CD4-positive, CD25-positive, alpha-beta regulatory T cell (primary cell): ENCODE results near the gene TNFRSF21. TPM values are rescaled to one million over a fixed set of nuclear protein-coding genes. Genes with fewer than 3 reads are reported as not detected.
"Not testable (repeated sequence)": the region's sequence is repeated elsewhere in the genome, so short reads cannot be mapped to it uniquely, and the experiment has no call there.

Source experiments
- ATAC-seq, 2 donors: fragments of 150-1000 bp; cut with Tn5 transposase; one replicate each; pipeline ENCODE4 v1.10.0; 2021; ENCODE audit warnings: low read depth in 2 of 2, moderate number of reproducible peaks in 2 of 2, moderate library complexity in 1 of 2
- DNase-seq, 3 donors: peaks; one replicate each; pipeline versions ENCODE4 v3.0.0 to v3.0.0-alpha.2; 2012 to 2022; ENCODE audit warnings: mixed read lengths in 1 of 3
- H3K27ac ChIP-seq: one replicate; pipeline ENCODE4 v1.7.0; 2013; ENCODE audit warnings: mild to moderate bottlenecking, low read length; ENCODE audit not compliant: insufficient read depth, poor library complexity, severe bottlenecking
- H3K27me3 ChIP-seq: one replicate; pipeline ENCODE4 v1.7.0; 2013; ENCODE audit warnings: low read length; ENCODE audit not compliant: control insufficient read depth, insufficient read depth
- H3K36me3 ChIP-seq: one replicate; pipeline ENCODE4 v1.7.0; 2013; ENCODE audit warnings: mild to moderate bottlenecking, low read length, moderate library complexity; ENCODE audit not compliant: control insufficient read depth, insufficient read depth
- H3K4me1 ChIP-seq: 2 replicates; pipeline ENCODE4 v1.7.0; 2013; ENCODE audit warnings: mild to moderate bottlenecking, low read length; ENCODE audit not compliant: insufficient read depth, control insufficient read depth, poor library complexity, severe bottlenecking
- H3K4me3 ChIP-seq: one replicate; pipeline ENCODE4 v1.7.0; 2013; ENCODE audit warnings: low read depth, mild to moderate bottlenecking, low read length, moderate library complexity
- H3K9me3 ChIP-seq, 2 experiments: 1 replicate in 1 of 2; 2 replicates in 1 of 2; pipeline ENCODE4 v1.7.0; 2013; ENCODE audit warnings: low read length in 2 of 2, mild to moderate bottlenecking in 1 of 2, moderate library complexity in 1 of 2; ENCODE audit not compliant: control insufficient read depth in 2 of 2
- H3K27ac Mint-ChIP-seq, 3 donors: one replicate each; pipeline ENCODE4 v1.8.0; 2020 to 2022; ENCODE audit warnings: mild to moderate bottlenecking in 3 of 3, mixed read lengths in 3 of 3, moderate library complexity in 2 of 3
- H3K27me3 Mint-ChIP-seq: one replicate; pipeline ENCODE4 v1.8.0; 2022; ENCODE audit warnings: mild to moderate bottlenecking, mixed read lengths
- H3K36me3 Mint-ChIP-seq: one replicate; pipeline ENCODE4 v1.8.0; 2020; ENCODE audit warnings: mixed read lengths
- H3K4me1 Mint-ChIP-seq, 4 donors: one replicate each; pipeline ENCODE4 v1.8.0; 2020 to 2022; ENCODE audit warnings: mixed read lengths in 4 of 4, mild to moderate bottlenecking in 1 of 4
- H3K4me3 Mint-ChIP-seq, 4 donors: one replicate each; pipeline ENCODE4 v1.8.0; 2020 to 2022; ENCODE audit warnings: mild to moderate bottlenecking in 4 of 4, mixed read lengths in 4 of 4, moderate library complexity in 3 of 4
- H3K9me3 Mint-ChIP-seq, 7 donors: one replicate each; pipeline ENCODE4 v1.8.0; 2020 to 2022; ENCODE audit warnings: mixed read lengths in 7 of 7, mild to moderate bottlenecking in 3 of 7, moderate library complexity in 2 of 7
- polyA plus RNA-seq, 4 donors: library from polyadenylated mRNA; unstranded; fragments of 300-500 nt; fragmentation: Illumina TruSeq; gene quantifications; one replicate each; pipeline ENCODE4 v1.2.3, GENCODE V29; 2021
- total RNA-seq: library from RNA; stranded (reverse); gene quantifications from one replicate; pipeline ENCODE4 v1.2.3, GENCODE V29; 2022

Gene TNFRSF21
- total and polyA plus RNA-seq, 5 donors from 2014 or later: 0.15 TPM; not detected in 4

GRCh38 chr6:47336334-47336733, 26.6 kb upstream of the TNFRSF21 start:
- peaks cover 0 to 4% (median 1%) of the 10 kb centered on the region in 7 donors for H3K9me3 Mint-ChIP-seq
- H3K27ac Mint-ChIP-seq: no peak overlapping the region
- ATAC-seq: no peak

DNA sequence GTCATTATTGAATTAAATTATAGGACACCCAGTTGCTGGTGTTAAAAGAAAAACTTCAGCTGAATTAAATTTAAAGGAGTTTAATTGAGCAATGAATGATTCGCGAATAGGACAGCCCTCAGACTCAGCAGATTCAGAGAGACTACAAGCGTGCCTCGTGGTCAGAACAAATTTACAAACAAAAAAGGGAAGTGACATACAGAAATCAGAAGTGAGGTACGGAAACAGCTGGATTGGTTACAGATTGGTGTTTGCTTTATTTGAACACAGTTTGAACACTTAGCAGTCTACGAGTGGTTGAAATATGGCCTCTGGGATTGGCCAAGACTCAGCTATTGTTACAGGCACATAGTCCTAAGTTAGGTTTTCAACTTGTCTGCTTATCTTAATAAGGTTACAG, 25.8 kb upstream of the TNFRSF21 start:
- H3K9me3 ChIP-seq: no peaks in the 10 kb centered on the region
- DNase-seq (no peak), ATAC-seq (no peak)
- H3K27ac Mint-ChIP-seq: no peak overlapping the region
- H3K4me1 Mint-ChIP-seq: no peaks in the 10 kb centered on the region
- no peaks in the 10 kb centered on the region for H3K36me3 Mint-ChIP-seq
- H3K27ac ChIP-seq: no peak overlapping the region
- no peaks in the 10 kb centered on the region for H3K4me1 ChIP-seq
- H3K4me3 ChIP-seq: no peak overlapping the region
- no peak overlapping the region for H3K4me3 Mint-ChIP-seq
- H3K9me3 Mint-ChIP-seq: peaks cover 0 to 7% (median 1%) of the 10 kb centered on the region in 7 donors
- H3K27me3 Mint-ChIP-seq: no peaks in the 10 kb centered on the region
- H3K27me3 ChIP-seq: no peaks in the 10 kb centered on the region
- H3K36me3 ChIP-seq: no peaks in the 10 kb centered on the region

More at GRCh38 chr6:47336334-47336733, 26.6 kb upstream of the TNFRSF21 start:
- no peak for DNase-seq
- Histone ChIP-seq H3K36me3 (no peaks in the 10 kb centered on the region), H3K9me3 (no peaks in the 10 kb centered on the region), H3K4me3 (no peak overlapping the region), H3K27ac (no peak overlapping the region), H3K4me1 (no peaks in the 10 kb centered on the region), H3K27me3 (no peaks in the 10 kb centered on the region)
- Mint-ChIP-seq H3K36me3 (no peaks in the 10 kb centered on the region), H3K4me1 (no peaks in the 10 kb centered on the region), H3K4me3 (no peak overlapping the region), H3K27me3 (no peaks in the 10 kb centered on the region)

- Mint-ChIP-seq H3K9me3 (peaks cover 0 to 8% (median 0%) of the 10 kb centered on the region in 7 donors), H3K27me3 (no peaks in the 10 kb centered on the region), H3K36me3 (no peaks in the 10 kb centered on the region), H3K4me3 (no peak overlapping the region), H3K27ac (peak overlapping the region in 1 of 3 donors; percentile 32), H3K4me1 (no peaks in the 10 kb centered on the region)
- Histone ChIP-seq H3K27me3 (no peaks in the 10 kb centered on the region), H3K36me3 (no peaks in the 10 kb centered on the region), H3K4me3 (no peak overlapping the region), H3K27ac (no peak overlapping the region), H3K9me3 (no peaks in the 10 kb centered on the region), H3K4me1 (no peaks in the 10 kb centered on the region)
- DNase-seq (no peak), ATAC-seq (no peak)
These were observed 24.6 kb upstream of the TNFRSF21 start for GRCh38 chr6:47334334-47334733.

- peaks cover 17% of the 10 kb centered on the region for H3K27me3 Mint-ChIP-seq
- H3K27me3 ChIP-seq, H3K9me3 ChIP-seq, H3K4me3 Mint-ChIP-seq, H3K9me3 Mint-ChIP-seq, ATAC-seq, H3K4me1 Mint-ChIP-seq, DNase-seq, H3K4me3 ChIP-seq, H3K27ac Mint-ChIP-seq, H3K4me1 ChIP-seq, H3K27ac ChIP-seq, H3K36me3 ChIP-seq, H3K36me3 Mint-ChIP-seq: not testable (repeated sequence)
These were observed 18.9 kb upstream of the TNFRSF21 start for GRCh38 chr6:47328606-47329005.

DNA sequence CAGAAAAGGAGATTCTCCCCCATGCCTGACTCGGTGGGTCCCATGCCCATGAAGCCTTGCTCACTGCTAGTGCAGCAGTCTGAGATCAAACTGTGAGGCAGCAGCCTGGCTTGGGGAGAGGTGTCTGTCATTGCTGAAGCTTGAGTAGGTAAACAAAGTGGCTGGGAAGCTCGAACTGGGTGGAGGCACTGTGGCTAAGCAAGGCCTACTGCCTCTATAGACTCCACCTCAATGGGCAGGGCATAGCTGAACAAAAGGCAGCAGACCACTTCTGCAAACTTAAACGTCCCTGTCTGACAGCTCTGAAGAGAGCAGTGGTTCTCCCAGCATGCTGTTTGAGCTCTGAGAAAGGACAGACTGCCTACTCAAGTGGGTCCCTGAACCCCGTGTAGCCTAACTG, 18.4 kb upstream of the TNFRSF21 start:
- not testable (repeated sequence) for H3K4me3 Mint-ChIP-seq, H3K27ac Mint-ChIP-seq

DNA sequence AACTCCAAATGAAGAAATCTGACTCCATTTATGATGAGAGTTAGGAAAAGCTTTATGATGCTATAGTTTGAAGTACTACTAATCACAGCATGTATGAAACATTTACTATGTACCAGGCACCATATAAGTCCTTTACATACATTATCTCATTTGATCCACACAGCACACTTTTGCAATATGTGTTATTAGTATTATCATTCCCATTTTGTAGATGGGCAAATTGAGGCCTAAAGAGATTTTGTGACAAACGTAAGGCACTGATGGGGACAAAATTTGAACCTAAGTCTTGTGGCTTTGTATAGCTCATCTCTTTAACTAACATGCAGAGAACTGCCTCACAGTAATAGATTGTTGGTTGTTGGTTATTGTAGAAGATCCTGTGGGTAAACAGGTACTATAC, 14.2 kb upstream of the TNFRSF21 start:
- H3K27ac Mint-ChIP-seq: no peak overlapping the region
- no peaks in the 10 kb centered on the region for H3K4me1 ChIP-seq
- no peak overlapping the region for H3K4me3 ChIP-seq
- ATAC-seq (no peak), DNase-seq (no peak)
- H3K27me3 ChIP-seq: no peaks in the 10 kb centered on the region
- H3K9me3 Mint-ChIP-seq: peaks cover 0 to 3% (median 2%) of the 10 kb centered on the region in 7 donors
- no peak overlapping the region for H3K4me3 Mint-ChIP-seq
- no peaks in the 10 kb centered on the region for H3K9me3 ChIP-seq
- peaks cover 26% of the 10 kb centered on the region for H3K27me3 Mint-ChIP-seq
- peaks cover 0 to 2% (median 0%) of the 10 kb centered on the region in 4 donors for H3K4me1 Mint-ChIP-seq
- H3K27ac ChIP-seq: no peak overlapping the region
- no peaks in the 10 kb centered on the region for H3K36me3 Mint-ChIP-seq
- no peaks in the 10 kb centered on the region for H3K36me3 ChIP-seq

More for the DNA sequence above, 18.4 kb upstream of the TNFRSF21 start:
- not testable (repeated sequence) for H3K4me1 ChIP-seq, H3K9me3 Mint-ChIP-seq, H3K27ac ChIP-seq, H3K4me1 Mint-ChIP-seq, H3K27me3 ChIP-seq, H3K36me3 ChIP-seq, H3K36me3 Mint-ChIP-seq, H3K4me3 ChIP-seq, H3K9me3 ChIP-seq, ATAC-seq, DNase-seq
- H3K27me3 Mint-ChIP-seq: peaks cover 18% of the 10 kb centered on the region

- Histone ChIP-seq H3K27me3 (no peaks in the 10 kb centered on the region), H3K4me1 (no peaks in the 10 kb centered on the region), H3K4me3 (no peak overlapping the region), H3K36me3 (no peaks in the 10 kb centered on the region), H3K9me3 (no peaks in the 10 kb centered on the region), H3K27ac (no peak overlapping the region)
- no peak overlapping the region for H3K4me3 Mint-ChIP-seq
- H3K27me3 Mint-ChIP-seq: peaks cover 26% of the 10 kb centered on the region
- no peak overlapping the region for H3K27ac Mint-ChIP-seq
- no peaks in the 10 kb centered on the region for H3K4me1 Mint-ChIP-seq
- no peak for ATAC-seq
- H3K9me3 Mint-ChIP-seq: peaks cover 0 to 3% (median 0%) of the 10 kb centered on the region in 7 donors
- H3K36me3 Mint-ChIP-seq: no peaks in the 10 kb centered on the region
- no peak for DNase-seq
These were observed 13.6 kb upstream of the TNFRSF21 start for GRCh38 chr6:47323321-47323720.

DNA sequence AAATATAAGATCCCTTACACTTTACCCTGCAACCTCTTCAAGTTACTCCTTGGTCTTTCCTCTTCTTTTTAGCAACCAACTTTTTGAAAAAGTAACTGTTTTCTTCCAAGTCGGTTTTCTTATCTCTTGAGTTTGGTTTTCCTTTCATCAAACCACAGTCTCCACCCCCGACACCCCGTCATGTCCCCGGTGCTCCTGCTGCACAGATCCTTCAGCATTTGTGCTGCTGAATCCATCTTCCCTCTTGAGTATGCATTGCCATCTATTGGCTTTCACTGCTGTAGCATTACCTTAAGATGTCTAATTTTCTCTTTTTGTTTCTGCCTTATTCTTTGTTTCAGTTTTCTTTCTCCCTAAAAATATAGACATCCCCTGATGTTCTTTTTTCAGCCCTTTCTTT, 11.9 kb upstream of the TNFRSF21 start:
- no peak overlapping the region for H3K27ac Mint-ChIP-seq
- H3K27me3 ChIP-seq: no peaks in the 10 kb centered on the region
- H3K9me3 ChIP-seq: no peaks in the 10 kb centered on the region
- DNase-seq (no peak), ATAC-seq (no peak)
- H3K9me3 Mint-ChIP-seq: peaks cover 0 to 5% (median 0%) of the 10 kb centered on the region in 7 donors
- H3K4me1 Mint-ChIP-seq: no peaks in the 10 kb centered on the region
- H3K4me1 ChIP-seq: no peaks in the 10 kb centered on the region
- peaks cover 25% of the 10 kb centered on the region for H3K27me3 Mint-ChIP-seq
- H3K36me3 ChIP-seq: no peaks in the 10 kb centered on the region
- no peak overlapping the region for H3K4me3 ChIP-seq
- H3K27ac ChIP-seq: no peak overlapping the region
- H3K36me3 Mint-ChIP-seq: no peaks in the 10 kb centered on the region
- no peak overlapping the region for H3K4me3 Mint-ChIP-seq
